HG03520 (cell line): ENCODE results near the gene POLR1G.
A peak's percentile ranks its signal among the peaks of the same experiment; 100 is the strongest.

Experiments used
- ATAC-seq: cut with Tn5 transposase; IDR thresholded peaks from one replicate; pipeline ENCODE4 v1.9.1; 2021; ENCODE audit warnings: mild to moderate bottlenecking, moderate library complexity; ENCODE audit not compliant: unreplicated experiment

The POLR1G gene

GRCh38 chr19:45406226-45407090, at the start of gene POLR1G:
Gene POLR1G, plus strand, starts transcription at chr19:45406644. Its CDS starts 53 bp downstream, at chr19:45406697.
- ATAC-seq: peak; percentile 53

DNA sequence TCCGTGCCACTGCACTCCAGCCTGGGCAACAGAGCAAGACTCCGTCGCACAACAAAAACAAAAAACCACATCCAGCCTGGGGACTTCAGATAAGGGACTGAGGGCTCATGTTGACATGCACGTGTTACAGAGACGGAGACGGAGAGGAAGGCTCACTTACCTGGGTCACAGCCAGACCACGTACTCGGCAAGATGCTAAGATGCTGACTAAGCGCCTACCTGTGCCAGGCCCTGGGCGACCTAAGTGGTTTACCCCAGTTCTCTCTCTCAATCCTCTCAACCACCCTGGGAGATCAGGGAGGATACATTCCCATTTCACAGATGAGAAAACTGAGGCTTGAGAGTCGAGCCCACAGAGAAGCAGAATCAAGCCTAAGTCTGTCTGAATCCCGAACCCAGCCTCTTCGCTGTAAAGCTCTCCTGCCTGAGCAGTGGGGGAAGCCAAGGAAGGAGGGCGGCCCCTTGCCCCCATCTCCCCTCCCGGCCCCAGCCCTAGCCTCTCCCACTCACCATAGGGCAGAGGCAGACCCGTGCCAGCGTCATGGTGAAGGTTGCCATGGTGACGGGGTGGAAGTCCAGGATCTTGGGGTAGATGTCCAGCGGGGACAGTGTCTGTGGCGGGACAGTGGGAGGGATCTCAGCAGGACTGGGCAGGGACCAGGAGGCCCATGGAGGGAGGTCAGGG, 49.5 kb upstream of the POLR1G start:
- no peak for ATAC-seq

DNA sequence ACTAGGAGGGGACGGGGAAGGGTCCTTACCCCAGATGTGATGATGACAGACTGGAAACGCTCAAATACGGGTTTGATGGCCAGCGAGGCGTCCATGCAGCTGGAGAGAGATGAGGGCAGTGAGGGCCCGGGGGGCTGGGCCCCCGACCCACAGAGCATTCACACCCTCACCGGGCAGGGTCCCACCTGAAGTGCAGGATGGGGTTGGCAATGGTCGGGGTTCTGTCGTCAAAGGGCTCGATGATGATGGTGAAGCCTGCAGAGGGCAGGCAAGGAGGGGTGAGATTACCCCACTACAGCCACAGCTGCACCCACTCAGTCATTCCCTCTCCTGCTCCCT, 49.0 kb upstream of the POLR1G start:
- ATAC-seq: no peak

- no peak for ATAC-seq
Measured at GRCh38 chr19:45358213-45358792, 48.1 kb upstream of the POLR1G start.

- no peak for ATAC-seq
Measured at GRCh38 chr19:45361608-45362007, 44.8 kb upstream of the POLR1G start.

DNA sequence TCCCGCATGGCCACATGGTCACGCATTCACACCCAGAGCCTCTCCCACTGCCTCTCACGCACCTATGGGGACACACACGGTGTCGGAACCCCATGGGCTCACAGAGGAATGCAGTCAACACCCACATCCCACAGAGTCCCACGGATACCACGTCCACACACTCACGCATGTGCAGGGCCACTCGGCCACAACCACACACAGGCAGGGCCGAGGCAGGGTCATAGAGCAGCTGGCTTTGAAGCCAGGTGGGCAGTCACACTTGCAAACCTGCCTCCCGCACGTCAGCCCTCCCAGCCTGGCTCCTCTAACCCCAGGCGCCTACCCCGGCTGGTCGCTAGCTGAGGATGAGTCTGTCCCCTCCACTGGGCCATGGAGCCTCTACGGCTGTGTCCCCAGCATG, 44.2 kb upstream of the POLR1G start:
- ATAC-seq: no peak

- no peak for ATAC-seq
Measured at GRCh38 chr19:45363861-45364459, 42.5 kb upstream of the POLR1G start.

DNA sequence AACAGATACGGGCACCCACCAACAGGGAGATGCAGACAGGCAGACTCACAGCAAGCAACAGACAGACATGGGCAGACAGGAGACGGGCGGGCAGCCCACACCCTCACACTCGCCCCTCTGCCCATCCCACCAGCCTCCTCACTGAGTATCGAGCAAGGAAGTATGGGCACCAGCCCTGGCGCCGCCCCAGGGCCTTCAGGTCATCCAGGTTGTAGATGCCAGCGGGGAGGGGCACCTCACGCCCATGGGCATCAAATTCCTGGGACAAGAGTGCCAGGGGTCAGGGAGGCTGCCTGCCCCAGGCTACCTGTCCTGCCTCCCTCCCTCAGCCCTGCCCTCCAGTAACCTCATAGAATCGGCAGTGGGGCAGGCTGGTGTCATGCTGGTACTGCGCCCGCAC, 41.7 kb upstream of the POLR1G start:
- ATAC-seq: no peak

DNA sequence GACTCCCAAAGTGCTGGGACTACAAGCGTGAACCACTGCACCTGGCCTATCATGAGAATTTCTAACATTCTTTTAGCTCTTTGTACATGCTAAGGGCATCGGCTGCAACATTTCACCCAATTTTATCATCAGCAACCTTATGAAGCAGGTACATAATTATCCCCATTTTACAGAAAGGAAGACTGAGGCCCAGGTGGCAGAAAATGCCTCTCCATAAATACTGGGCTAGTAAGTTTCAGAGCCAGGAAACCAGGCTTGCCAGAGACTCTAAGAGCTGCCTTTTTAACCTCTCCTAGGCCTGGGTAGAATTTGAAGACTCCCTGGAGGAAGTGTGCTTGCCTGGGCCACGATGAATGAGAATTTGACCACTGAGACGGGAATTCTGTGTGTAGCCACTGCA, 38.3 kb upstream of the POLR1G start:
- ATAC-seq: no peak

DNA sequence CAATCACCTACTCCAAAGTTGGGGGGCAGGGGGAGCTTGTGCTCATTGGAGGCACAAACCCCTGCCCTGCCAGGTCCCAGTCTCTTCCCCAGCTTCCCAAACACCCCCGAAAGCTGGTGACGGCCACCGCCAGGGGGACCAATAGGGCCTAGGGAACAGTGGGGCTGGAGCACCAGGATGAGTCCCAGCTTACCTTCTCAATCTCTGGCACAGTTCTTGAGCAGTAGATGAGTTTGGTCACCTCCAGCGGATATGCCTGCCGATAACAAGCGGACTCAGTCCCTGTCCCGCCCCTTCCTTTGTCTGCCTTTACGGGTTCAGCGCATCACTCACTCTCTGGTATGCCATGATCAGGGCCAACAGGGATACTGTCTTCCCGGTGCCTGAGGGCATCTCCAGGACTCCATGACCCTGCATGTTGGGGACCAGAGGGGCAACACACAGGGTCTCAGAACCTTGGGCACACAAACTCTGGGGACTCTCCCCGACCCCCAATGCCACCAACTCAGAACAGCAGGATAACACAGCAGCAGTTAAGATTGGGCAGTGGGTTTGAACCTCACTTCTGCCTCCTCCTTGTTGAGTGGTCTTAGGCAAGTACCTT, 37.6 kb upstream of the POLR1G start:
- ATAC-seq: no peak

GRCh38 chr19:45370410-45371204, 35.8 kb upstream of the POLR1G start, which contains the start of gene ERCC2:
Gene ERCC2, minus strand, starts transcription at chr19:45370573. Its CDS starts 33 bp downstream, at chr19:45370540.
- peak; percentile 94 for ATAC-seq

- no peak for ATAC-seq
Measured at GRCh38 chr19:45376045-45376724, 30.3 kb upstream of the POLR1G start.

DNA sequence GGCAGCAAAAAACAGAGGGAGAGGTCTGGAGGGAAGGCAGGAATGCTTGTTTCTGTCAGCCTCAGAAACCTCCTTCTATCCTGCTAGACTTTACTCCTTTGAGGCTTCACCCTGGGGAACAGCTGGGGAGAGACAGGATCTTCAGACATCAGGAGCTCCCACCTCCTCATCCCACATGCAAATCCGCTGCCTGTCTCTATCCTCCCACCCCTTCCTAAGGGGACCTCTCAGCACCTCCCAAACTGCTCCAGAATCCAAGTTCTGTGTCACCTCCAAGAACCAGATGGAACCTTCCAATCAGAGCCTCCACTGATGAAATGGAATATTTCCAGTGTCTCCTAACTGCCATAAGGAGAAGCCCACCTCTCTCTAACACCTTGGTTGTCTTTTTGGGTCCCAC, 26.3 kb upstream of the POLR1G start:
- no peak for ATAC-seq

DNA sequence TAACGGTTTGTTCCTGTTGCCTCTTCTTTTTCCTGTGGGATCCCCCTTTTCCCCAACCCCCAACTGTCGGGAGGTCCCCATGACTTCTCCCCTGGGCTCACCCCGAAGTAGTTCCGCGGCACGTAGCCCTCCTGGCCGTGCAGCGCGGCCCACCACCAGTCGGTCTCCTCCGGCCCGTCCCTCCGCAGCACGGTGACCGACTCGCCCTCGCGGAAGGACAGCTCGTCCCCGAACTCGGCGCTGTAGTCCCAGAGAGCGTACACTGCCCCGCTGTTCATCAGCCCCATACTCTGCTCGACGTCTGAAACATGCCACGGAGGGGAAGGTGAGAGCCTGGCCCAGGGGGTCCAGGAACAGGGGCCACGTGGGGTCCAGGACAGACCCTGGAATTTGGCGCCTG, 24.0 kb upstream of the POLR1G start:
- no peak for ATAC-seq

DNA sequence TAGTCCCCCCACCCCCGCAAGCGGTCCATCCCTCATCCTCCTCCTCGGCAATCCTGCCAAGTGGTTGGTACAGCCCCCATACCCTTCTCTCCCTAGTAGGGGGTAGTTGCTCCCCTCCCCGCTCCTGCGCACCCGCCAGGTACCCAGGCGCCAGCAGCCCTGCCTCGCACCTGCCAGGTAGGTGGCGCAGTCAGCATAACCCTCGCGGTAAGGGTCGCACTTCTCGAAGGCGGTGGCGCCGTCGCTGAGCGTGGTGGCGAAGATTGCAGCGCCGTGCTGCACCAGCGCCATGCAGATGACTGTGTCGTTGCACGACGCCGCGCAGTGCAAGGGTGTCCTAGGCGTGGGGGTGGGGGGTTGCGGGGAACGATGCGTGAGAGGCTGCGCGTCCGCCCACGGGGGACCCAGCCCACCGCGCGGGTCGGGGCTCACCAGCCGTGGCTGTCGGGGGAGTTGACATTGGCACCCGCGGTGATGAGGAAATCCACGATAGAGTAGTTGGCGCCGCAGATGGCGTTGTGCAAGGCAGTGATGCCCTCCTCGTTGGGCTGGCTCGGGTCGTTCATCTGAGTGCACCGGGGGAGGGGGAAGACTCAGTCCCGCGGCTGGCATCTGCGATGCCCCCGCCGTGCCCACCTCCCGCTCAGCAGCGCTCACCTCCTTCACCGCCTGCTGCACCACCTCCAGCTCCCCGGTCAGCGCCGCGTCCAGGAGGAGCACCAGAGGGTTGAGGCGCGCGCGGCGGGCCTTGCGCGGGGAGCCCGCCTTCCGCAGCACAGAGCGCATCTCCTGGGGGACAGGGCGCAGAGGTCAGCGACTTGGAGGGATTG, 20.8 kb upstream of the POLR1G start:
- ATAC-seq: no peak

GRCh38 chr19:45391346-45391745, 15.1 kb upstream of the POLR1G start:
- ATAC-seq: no peak

- no peak for ATAC-seq
Measured at GRCh38 chr19:45391871-45392665, 14.4 kb upstream of the POLR1G start.
